ENCODE results near the gene ABCC12. TPM values are rescaled to one million over a fixed set of nuclear protein-coding genes. Genes with fewer than 3 reads are reported as not detected.

Gene ABCC12
- polyA plus RNA-seq, 2 of the 4 experiments (the other 2 are of a cell fraction): 0.23 TPM; not detected in 1

DNA sequence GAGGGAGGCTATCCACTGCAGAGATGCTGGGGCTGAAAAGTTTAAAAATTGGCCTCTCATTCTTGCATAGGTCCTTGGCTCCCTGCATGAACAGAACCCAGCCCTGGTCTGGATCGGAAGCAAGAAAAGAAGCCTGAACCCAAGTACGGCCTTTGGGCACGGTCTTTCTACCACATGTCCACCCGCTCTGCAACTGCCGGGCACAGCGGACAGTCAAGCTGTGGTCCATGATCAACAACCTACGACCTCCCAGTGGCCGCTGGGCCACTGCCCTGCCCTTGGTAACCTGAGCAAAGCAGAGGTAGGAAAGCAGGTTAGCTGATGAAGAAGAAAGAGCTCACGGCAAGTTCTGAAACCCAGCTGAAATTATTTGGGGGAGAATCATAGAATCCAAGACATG lies 3.6 kb downstream of the ABCC12 start (continued):
- TF ChIP-seq REST (IDR thresholded peaks at IDR 0.05): no peak
- TF ChIP-seq HEYL (CRISPR knock-in tag; IDR thresholded peaks at IDR 0.05): no peak

GRCh38 chr16:48150707-48151106 lies 5.1 kb downstream of the ABCC12 start:
- 78% methylated on average over 1 of the region's 1 CpG for WGBS (ENCODE audit: missing lambda C conversion rate)
- CTCF ChIA-PET: interaction anchor here (1.6 kb wide), 1 partner anchor 13 kb away, joined by 3 read pairs; no protein-coding TSS in a partner anchor

DNA sequence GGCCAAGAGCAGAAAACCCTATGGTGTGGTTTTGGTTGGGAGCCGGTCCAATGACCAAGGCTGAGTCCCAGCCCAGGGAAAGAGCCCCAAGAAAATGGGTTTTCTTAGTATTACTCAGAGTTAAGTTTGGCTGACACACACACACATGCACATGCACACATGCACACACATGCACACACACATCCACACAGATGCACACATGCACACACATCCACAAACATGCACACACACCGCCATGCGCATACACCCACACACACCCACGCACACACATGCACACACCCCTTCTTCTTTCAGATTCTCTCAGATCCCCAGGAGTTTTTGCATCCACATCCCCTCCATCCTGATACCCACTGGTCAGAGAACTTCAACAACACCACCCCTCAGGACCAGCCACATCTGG lies 9.1 kb downstream of the ABCC12 start:
- CTCF ChIA-PET: interaction anchor here (1.1 to 3.9 kb wide), 3 partner anchors 10 to 91 kb away, joined by 3 to 20 read pairs (median 4); no protein-coding TSS in a partner anchor
- Histone ChIP-seq H3K27ac (no peak overlapping the region), H3K9me3 (peaks cover 9% of the 10 kb centered on the region; the same call in 2 of the 3 replicates), H3K4me2 (no peak overlapping the region), H3K4me3 (no peak overlapping the region), H3K4me1 (no peaks in the 10 kb centered on the region)
- DNase-seq (ENCODE audit: low read depth in 1 of 2, low spot score in 1 of 2) (no peak), FAIRE-seq (no peak), ATAC-seq (no peak)
- 91% methylated on average over 4 of the region's 4 CpGs for WGBS (ENCODE audit: missing lambda C conversion rate)
- TF ChIP-seq, protein P1, sequence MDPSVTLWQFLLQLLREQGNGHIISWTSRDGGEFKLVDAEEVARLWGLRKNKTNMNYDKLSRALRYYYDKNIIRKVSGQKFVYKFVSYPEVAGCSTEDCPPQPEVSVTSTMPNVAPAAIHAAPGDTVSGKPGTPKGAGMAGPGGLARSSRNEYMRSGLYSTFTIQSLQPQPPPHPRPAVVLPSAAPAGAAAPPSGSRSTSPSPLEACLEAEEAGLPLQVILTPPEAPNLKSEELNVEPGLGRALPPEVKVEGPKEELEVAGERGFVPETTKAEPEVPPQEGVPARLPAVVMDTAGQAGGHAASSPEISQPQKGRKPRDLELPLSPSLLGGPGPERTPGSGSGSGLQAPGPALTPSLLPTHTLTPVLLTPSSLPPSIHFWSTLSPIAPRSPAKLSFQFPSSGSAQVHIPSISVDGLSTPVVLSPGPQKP (IDR thresholded peaks at IDR 0.05; ENCODE audit: low read depth, low read length): no peak
- TF ChIP-seq EHMT2 (IDR thresholded peaks at IDR 0.05; ENCODE audit: low read depth): no peak
- POLR2A ChIA-PET: no interaction called here

More at GRCh38 chr16:48150707-48151106, 5.1 kb downstream of the ABCC12 start:
- Histone ChIP-seq H3K4me3 (no peak overlapping the region), H3K4me2 (no peak overlapping the region), H3K9me3 (peaks cover 5% of the 10 kb centered on the region; the same call in 2 of the 3 replicates), H3K27ac (no peak overlapping the region), H3K4me1 (no peaks in the 10 kb centered on the region; the same call in 2 of the 3 replicates)
- ATAC-seq (no peak), DNase-seq (ENCODE audit: low read depth in 1 of 2, low spot score in 1 of 2) (no peak), FAIRE-seq (no peak)
- TF ChIP-seq, protein P2, sequence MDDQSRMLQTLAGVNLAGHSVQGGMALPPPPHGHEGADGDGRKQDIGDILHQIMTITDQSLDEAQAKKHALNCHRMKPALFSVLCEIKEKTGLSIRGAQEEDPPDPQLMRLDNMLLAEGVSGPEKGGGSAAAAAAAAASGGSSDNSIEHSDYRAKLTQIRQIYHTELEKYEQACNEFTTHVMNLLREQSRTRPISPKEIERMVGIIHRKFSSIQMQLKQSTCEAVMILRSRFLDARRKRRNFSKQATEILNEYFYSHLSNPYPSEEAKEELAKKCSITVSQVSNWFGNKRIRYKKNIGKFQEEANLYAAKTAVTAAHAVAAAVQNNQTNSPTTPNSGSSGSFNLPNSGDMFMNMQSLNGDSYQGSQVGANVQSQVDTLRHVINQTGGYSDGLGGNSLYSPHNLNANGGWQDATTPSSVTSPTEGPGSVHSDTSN (IDR thresholded peaks at IDR 0.05): no peak
- no peak for TF ChIP-seq CBX8 (IDR thresholded peaks at IDR 0.05)
- no peak for TF ChIP-seq KDM1A (IDR thresholded peaks at IDR 0.05; ENCODE audit: low read depth)
- no peak for TF ChIP-seq ZNF302 (CRISPR knock-in tag; IDR thresholded peaks at IDR 0.05)
- no peak for TF ChIP-seq NPAS2 (CRISPR knock-in tag; IDR thresholded peaks at IDR 0.05; ENCODE audit: borderline replicate concordance)
- TF ChIP-seq JUN (IDR thresholded peaks at IDR 0.05): no peak
- no peak for TF ChIP-seq TP53 (CRISPR knock-in tag; IDR thresholded peaks at IDR 0.05)
- no peak for TF ChIP-seq EHMT2 (IDR thresholded peaks at IDR 0.05; ENCODE audit: low read depth)
- no peak for TF ChIP-seq RCOR1 (IDR thresholded peaks at IDR 0.05; ENCODE audit: low read depth, low read length)
- TF ChIP-seq HDAC2 (IDR thresholded peaks at IDR 0.05): no peak
- no peak for TF ChIP-seq PHF8 (IDR thresholded peaks at IDR 0.05; ENCODE audit: borderline replicate concordance, low read depth)
- no peak for TF ChIP-seq MAZ (IDR thresholded peaks at IDR 0.05; ENCODE audit: borderline replicate concordance, low read depth, low read length)
- TF ChIP-seq, protein P3, sequence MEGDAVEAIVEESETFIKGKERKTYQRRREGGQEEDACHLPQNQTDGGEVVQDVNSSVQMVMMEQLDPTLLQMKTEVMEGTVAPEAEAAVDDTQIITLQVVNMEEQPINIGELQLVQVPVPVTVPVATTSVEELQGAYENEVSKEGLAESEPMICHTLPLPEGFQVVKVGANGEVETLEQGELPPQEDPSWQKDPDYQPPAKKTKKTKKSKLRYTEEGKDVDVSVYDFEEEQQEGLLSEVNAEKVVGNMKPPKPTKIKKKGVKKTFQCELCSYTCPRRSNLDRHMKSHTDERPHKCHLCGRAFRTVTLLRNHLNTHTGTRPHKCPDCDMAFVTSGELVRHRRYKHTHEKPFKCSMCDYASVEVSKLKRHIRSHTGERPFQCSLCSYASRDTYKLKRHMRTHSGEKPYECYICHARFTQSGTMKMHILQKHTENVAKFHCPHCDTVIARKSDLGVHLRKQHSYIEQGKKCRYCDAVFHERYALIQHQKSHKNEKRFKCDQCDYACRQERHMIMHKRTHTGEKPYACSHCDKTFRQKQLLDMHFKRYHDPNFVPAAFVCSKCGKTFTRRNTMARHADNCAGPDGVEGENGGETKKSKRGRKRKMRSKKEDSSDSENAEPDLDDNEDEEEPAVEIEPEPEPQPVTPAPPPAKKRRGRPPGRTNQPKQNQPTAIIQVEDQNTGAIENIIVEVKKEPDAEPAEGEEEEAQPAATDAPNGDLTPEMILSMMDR (IDR thresholded peaks at IDR 0.05): no peak
- TF ChIP-seq, protein P4, sequence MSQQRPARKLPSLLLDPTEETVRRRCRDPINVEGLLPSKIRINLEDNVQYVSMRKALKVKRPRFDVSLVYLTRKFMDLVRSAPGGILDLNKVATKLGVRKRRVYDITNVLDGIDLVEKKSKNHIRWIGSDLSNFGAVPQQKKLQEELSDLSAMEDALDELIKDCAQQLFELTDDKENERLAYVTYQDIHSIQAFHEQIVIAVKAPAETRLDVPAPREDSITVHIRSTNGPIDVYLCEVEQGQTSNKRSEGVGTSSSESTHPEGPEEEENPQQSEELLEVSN (IDR thresholded peaks at IDR 0.05; ENCODE audit: borderline replicate concordance, low read depth): no peak
- no peak for TF ChIP-seq ZC3H11A (IDR thresholded peaks at IDR 0.05)
- TF ChIP-seq RFX5 (IDR thresholded peaks at IDR 0.05): no peak
- TF ChIP-seq, protein P1 (IDR thresholded peaks at IDR 0.05; ENCODE audit: low read depth, low read length): no peak
- no peak for TF ChIP-seq FOSB (CRISPR knock-in tag; IDR thresholded peaks at IDR 0.05)
- POLR2A ChIA-PET: no interaction called here

Measured in A549 (cell line).